ENCODE measurements around the gene HSPA12A. TPM values are rescaled to one million over a fixed set of nuclear protein-coding genes. Genes with fewer than 3 reads are reported as not detected.

Gene HSPA12A
- total RNA-seq, 1 donor from 2014 or later, result 7.4 TPM

DNA sequence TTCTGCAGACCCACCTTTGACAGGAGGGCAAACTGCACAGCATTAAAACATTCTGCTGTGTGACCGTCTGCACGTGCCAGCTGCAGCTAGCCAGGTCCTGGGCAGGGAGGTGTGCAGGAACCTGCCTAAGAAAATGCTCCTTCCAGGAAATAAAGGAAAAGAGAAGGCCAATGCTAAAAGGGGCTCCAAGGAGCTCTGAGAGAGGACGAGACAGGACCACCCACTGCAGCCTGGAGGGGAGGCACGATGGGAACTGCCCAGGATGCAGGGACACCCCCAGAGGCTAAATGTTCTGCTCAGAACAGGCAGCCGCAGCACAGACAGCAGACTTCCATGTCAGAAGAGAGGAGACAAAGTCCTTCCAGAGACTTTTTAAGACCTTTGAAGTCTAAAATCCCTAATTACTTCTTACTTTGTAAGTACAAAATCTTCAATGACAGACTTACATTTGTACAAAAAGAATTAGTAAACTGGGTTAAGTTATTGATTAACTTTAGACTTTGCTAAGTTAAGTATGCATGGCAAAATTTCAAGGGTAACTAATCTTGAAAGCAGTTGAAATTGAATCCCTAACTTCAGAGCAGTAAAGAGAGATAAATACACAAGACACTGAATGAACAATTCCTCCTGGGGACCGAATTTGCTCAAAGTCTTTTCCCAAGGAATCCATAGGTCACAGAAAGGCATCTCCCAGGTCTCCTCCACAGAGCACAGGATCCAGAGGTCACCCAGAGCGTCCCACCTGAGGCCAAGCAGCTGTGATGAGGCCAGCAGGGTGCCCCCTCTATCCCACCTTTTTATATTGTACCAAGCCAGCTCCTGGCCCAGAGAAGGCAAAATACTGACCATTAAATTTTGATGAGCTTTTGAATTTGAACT lies 21.5 kb downstream of the HSPA12A start:
- DNase-seq (no peak), ATAC-seq (no peak)
- intact Hi-C loops (cut with DNase I), result no loop called here
- Histone ChIP-seq H3K4me3 (no peak overlapping the region), H3K27ac (no peak overlapping the region), H3K27me3 (peaks cover 5% of the 10 kb centered on the region), H3K9me3 (no peaks in the 10 kb centered on the region), H3K36me3 (no peaks in the 10 kb centered on the region), H3K4me1 (no peaks in the 10 kb centered on the region)
- TF ChIP-seq, protein P1, sequence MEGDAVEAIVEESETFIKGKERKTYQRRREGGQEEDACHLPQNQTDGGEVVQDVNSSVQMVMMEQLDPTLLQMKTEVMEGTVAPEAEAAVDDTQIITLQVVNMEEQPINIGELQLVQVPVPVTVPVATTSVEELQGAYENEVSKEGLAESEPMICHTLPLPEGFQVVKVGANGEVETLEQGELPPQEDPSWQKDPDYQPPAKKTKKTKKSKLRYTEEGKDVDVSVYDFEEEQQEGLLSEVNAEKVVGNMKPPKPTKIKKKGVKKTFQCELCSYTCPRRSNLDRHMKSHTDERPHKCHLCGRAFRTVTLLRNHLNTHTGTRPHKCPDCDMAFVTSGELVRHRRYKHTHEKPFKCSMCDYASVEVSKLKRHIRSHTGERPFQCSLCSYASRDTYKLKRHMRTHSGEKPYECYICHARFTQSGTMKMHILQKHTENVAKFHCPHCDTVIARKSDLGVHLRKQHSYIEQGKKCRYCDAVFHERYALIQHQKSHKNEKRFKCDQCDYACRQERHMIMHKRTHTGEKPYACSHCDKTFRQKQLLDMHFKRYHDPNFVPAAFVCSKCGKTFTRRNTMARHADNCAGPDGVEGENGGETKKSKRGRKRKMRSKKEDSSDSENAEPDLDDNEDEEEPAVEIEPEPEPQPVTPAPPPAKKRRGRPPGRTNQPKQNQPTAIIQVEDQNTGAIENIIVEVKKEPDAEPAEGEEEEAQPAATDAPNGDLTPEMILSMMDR (IDR thresholded peaks at IDR 0.05), result no peak

DNA sequence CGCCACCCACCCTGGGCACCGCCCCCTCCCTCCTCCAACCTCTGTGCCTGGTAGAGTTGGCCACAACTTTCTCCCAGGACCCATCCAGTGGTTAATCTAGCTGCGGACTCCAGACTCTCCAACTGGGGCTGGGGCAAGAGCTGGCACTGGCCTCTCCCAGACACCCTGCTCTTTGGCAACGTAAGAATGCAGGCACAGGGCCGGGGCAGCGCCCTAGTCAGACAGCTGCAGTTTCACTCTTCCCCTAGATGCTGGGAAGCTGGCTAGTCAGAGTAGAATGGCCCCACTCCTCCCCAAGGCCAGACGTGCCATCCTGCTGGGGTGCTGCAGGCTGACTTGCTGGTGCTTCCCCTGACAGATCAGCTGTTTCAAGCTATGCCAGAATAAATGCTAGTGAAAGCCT lies 22.1 kb downstream of the HSPA12A start:
- TF ChIP-seq, protein P1 (IDR thresholded peaks at IDR 0.05), result no peak
- H3K27ac ChIP-seq, result no peak overlapping the region
- H3K4me3 ChIP-seq, result no peak overlapping the region
- ATAC-seq, result no peak
- no peaks in the 10 kb centered on the region for H3K9me3 ChIP-seq
- H3K36me3 ChIP-seq, result no peaks in the 10 kb centered on the region
- no peaks in the 10 kb centered on the region for H3K4me1 ChIP-seq
- no peak for DNase-seq
- intact Hi-C loops (cut with DNase I), result no loop called here
- peaks cover 5% of the 10 kb centered on the region for H3K27me3 ChIP-seq

DNA sequence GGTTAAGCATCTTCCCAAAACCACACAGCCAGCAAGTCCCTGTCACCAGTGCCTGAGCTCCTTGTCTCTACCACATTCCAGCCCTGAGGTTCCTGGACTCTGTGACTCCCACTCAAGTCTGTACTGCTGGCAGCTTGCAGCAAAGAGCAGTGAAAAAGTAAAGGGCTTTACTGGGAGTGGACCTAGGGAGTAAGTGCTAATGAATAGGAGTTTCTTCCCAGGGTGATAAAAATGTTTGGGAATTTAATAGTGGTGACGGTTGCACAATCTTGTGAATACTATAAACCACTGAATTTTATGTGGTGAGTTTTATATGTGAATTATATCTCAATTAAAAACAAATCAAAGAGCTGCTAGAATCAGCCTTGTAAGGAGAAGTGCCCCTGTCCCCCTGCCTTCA lies 22.6 kb downstream of the HSPA12A start:
- H3K9me3 ChIP-seq, result no peaks in the 10 kb centered on the region
- DNase-seq (no peak), ATAC-seq (no peak)
- H3K4me3 ChIP-seq, result no peak overlapping the region
- no peaks in the 10 kb centered on the region for H3K36me3 ChIP-seq
- intact Hi-C loops (cut with DNase I), result no loop called here
- TF ChIP-seq, protein P1 (IDR thresholded peaks at IDR 0.05), result no peak
- H3K27me3 ChIP-seq, result peaks cover 5% of the 10 kb centered on the region
- H3K4me1 ChIP-seq, result no peaks in the 10 kb centered on the region
- H3K27ac ChIP-seq, result no peak overlapping the region

DNA sequence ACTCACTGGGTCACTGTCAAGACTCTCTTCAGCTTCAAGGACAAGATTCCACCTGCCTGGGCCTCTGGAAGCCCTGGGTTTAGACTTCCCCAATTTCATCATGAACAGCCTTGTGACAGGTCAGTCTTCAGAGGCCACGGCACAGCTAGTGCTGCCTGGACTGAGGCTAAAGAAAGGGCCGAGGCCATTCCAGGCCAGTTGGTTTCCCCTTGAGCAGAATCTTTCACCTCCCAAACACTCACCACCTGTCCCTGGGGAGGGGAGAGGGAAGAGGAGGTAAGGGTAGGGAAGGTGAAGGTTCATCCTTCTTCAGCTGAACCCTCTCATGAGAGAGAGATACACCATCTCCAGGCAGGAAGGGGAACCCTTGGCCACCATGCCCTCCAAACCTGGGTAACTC lies 24.3 kb downstream of the HSPA12A start:
- DNase-seq, result no peak
- Histone ChIP-seq H3K27me3 (peaks cover 5% of the 10 kb centered on the region), H3K4me3 (no peak overlapping the region), H3K36me3 (no peaks in the 10 kb centered on the region), H3K9me3 (no peaks in the 10 kb centered on the region), H3K4me1 (no peaks in the 10 kb centered on the region), H3K27ac (no peak overlapping the region)
- TF ChIP-seq, protein P1 (IDR thresholded peaks at IDR 0.05), result no peak
- no peak for ATAC-seq
- intact Hi-C loops (cut with DNase I), result no loop called here

DNA sequence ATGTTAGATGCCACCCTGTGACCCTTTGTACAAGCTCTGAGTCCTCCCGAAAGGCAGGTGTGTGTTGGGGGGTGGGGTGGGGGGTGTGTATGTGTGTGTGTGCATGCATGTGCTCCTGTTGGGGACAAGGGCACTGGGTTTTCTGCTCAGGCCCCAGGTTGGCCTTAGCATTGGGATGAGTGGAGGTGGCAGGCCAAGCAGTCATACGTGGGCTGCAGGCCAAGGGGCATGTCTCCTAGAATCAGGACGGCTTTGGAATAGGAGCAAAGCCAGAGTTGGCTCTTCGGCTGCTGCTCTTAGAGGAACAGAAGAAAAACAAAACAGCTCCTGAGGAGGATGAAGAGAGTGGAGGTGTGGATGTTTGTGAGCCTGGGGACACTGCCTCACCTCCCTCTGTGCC lies 26.0 kb downstream of the HSPA12A start:
- intact Hi-C loops (cut with DNase I), result no loop called here
- ATAC-seq (no peak), DNase-seq (no peak)
- Histone ChIP-seq H3K9me3 (no peaks in the 10 kb centered on the region), H3K4me3 (no peak overlapping the region), H3K27me3 (peaks cover 5% of the 10 kb centered on the region), H3K27ac (no peak overlapping the region), H3K4me1 (no peaks in the 10 kb centered on the region), H3K36me3 (no peaks in the 10 kb centered on the region)
- TF ChIP-seq, protein P1 (IDR thresholded peaks at IDR 0.05), result no peak

Measured in upper lobe of right lung (tissue), 1 donor.